ENCODE measurements around the gene NLRP3. TPM values are rescaled to one million over a fixed set of nuclear protein-coding genes. Genes with fewer than 3 reads are reported as not detected.

Gene NLRP3
- total and polyA plus RNA-seq, 2 of the 13 experiments (the other 11 are each of a cell fraction or from before 2014, with no cell fraction given): not detected

GRCh38 chr1:247444571-247444970 lies 28.6 kb downstream of the NLRP3 start:
- in situ Hi-C loops (cut with HindIII; ENCODE audit: extremely low pct_ligation_motif_present, low pct_unique_long_range_greater_than_20kb) (no loop called here), intact Hi-C loops (cut with micrococcal nuclease; ENCODE audit: unreplicated experiment) (no loop called here)
- no peaks in the 10 kb centered on the region for H3K9me3 ChIP-seq (ENCODE audit: low read length)
- H3K79me2 ChIP-seq (ENCODE audit: insufficient read depth, low read length): no peaks in the 10 kb centered on the region
- 20% methylated on average over 4 of the region's 6 CpGs for WGBS (ENCODE audit: low lambda C conversion rate)
- H4K20me1 ChIP-seq (ENCODE audit: insufficient read depth, low read length): no peaks in the 10 kb centered on the region
- no peak for DNase-seq (ENCODE audit: low spot score)
- no peak overlapping the region for H3K27ac ChIP-seq (ENCODE audit: extremely low read length, insufficient read depth, low read length)
- CTCF ChIA-PET (ENCODE audit: low intra/inter-chr PET ratio, low total read pairs): no interaction called here
- POLR2A ChIA-PET: no interaction called here
- no peaks in the 10 kb centered on the region for H3K36me3 ChIP-seq (replicated peaks in 1 of 2; ENCODE audit: control insufficient read depth in 1 of 2, insufficient read depth in 2 of 2, low read length in 2 of 2)
- no peak overlapping the region for H3K4me2 ChIP-seq (ENCODE audit: low read depth, low read length)
- H3K4me1 ChIP-seq (ENCODE audit: insufficient read depth, low read length): no peaks in the 10 kb centered on the region
- H3K4me3 ChIP-seq (replicated peaks in 1 of 3; ENCODE audit: insufficient read depth in 1 of 3, low read depth in 2 of 3, low read length in 3 of 3): no peak overlapping the region
- FAIRE-seq: no peak
- TF ChIP-seq ZNF383 (CRISPR knock-in tag; IDR thresholded peaks at IDR 0.05; ENCODE audit: borderline replicate concordance) (no peak), ATF1 (CRISPR knock-in tag; IDR thresholded peaks at IDR 0.05) (no peak), TFDP2 (CRISPR knock-in tag; IDR thresholded peaks at IDR 0.05) (no peak), ATF7-NPFF (CRISPR knock-in tag; IDR thresholded peaks at IDR 0.05; ENCODE audit: low read depth) (no peak), ZNF431 (CRISPR knock-in tag; IDR thresholded peaks at IDR 0.05; ENCODE audit: borderline replicate concordance, low read depth) (no peak), BHLHE40 (IDR thresholded peaks at IDR 0.05; ENCODE audit: low read length) (no peak), BCL3 (CRISPR knock-in tag; IDR thresholded peaks at IDR 0.05) (no peak)
- H3K9ac ChIP-seq (ENCODE audit: insufficient read depth, low read depth, low read length): no peak overlapping the region
- no TSS peak for BruUV-seq (replicated peaks)
- no peak for ATAC-seq
- peaks cover 1 to 29% of the 10 kb centered on the region in 2 experiments; a peak in 2 of 5 replicates for H3K27me3 ChIP-seq (ENCODE audit: control insufficient read depth in 1 of 2, insufficient read depth in 2 of 2, low read length in 2 of 2)
- no peak overlapping the region for H2AFZ ChIP-seq (ENCODE audit: low read length)

All from HepG2 (cell line).